Jurkat, Clone E6-1 (cell line): ENCODE results near the gene AKT1.
"Not testable (repeated sequence)": the region's sequence is repeated elsewhere in the genome, so short reads cannot be mapped to it uniquely, and the experiment has no call there.

Experiments
- DNase-seq: peaks from one replicate; pipeline ENCODE4 v3.0.0-alpha.2; 2011; ENCODE audit warnings: low read depth, low spot score
- H3K4me3 ChIP-seq: 2 replicates; pipeline ENCODE4 v1.5.1; 2011; ENCODE audit warnings: mild to moderate bottlenecking, low read length, control low read depth, moderate library complexity

The AKT1 gene

DNA sequence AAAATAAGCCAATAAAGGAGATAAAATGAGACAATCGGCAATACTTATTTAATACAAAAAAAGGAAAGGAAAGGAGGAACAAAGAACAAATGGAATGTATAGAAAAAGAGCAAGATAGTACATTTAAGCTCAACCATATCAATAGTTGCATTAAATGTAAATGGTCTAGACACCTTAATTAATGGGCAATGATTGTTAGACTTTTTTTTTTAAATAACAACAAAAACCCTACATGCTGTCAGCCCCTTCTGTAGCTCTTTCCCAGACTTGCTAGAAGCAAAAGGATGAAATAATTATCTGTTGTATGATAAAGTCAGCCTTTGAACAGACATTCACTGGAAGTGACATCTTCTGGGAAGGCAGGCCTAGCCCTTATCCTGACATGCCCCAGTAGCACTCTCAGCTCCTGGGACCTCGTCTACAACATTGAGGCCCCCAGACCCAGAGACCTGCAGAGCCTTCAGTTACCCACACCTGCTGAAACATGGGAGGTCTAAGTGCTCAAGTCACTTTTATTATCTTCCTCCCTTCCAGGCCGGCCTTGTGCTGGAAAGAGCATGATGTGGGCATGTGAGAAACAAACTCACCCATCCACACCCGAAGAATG lies 29.2 kb downstream of the AKT1 start:
- H3K4me3 ChIP-seq, result no peak overlapping the region
- no peak for DNase-seq

GRCh38 chr14:104765517-104765916 lies 30.0 kb downstream of the AKT1 start:
- DNase-seq, result no peak
- no peak overlapping the region for H3K4me3 ChIP-seq

- no peak for DNase-seq
- H3K4me3 ChIP-seq, result no peak overlapping the region
Observed at GRCh38 chr14:104758981-104759969, 36.3 kb downstream of the AKT1 start.

GRCh38 chr14:104757681-104758392 lies 37.7 kb downstream of the AKT1 start:
- DNase-seq, result no peak
- peak overlapping the region; percentile 97 for H3K4me3 ChIP-seq

DNA sequence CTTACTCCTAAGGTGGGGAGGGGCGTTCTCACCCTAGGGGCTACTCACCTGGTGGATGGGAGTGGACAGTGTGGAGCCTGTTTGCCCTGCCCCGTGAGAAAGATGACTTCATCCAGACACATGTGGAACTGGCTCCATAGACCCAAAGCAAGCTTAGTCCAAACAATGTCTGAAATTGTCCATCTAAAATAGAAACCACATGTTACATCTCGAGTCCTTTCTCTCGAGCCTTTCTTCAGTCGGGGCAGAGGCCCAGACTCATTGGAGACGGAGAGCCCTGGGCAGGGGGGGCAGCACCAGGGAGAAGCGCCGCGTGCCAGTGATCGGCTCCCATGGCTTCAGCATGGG lies 38.3 kb downstream of the AKT1 start:
- DNase-seq, result no peak
- peak overlapping the region; percentile 97 for H3K4me3 ChIP-seq

GRCh38 chr14:104756477-104757237 lies 38.9 kb downstream of the AKT1 start:
- peak; percentile 93 for DNase-seq
- peak overlapping the region; percentile 97 for H3K4me3 ChIP-seq

- H3K4me3 ChIP-seq, result peak overlapping the region; percentile 97
- DNase-seq, result no peak
Observed at GRCh38 chr14:104755621-104756020, 39.9 kb downstream of the AKT1 start.

DNA sequence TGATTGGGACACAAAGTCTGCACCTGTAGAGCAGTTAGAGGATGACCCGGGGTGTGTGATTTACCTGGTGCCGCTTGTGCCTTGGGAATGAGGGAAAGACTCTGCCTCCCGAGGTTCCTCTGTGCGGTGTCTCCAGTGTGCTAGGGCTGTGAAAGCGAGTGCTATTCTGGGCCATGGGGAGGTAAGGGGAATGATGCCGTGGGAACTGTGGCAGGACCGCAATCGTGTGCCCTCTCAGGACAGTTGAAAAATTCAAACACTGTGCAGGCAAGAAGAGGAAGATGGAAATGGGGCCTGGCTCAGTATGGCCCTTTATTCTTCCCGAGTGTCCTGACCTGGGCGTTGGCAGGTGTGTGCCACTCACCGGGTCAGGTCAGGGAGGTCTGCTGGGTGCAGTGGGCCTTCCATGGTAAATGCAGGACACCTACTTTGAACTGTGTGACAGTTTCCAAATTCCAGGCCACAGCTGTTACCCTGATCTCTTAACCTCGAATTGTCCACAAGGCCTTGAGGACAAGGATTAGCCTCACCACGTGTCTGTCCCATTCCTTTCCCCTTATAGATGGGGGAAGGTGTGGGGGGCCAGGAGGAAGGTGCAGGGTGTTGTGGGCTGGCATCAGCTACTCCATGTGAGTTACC lies 41.2 kb downstream of the AKT1 start:
- no peak for DNase-seq
- peak overlapping the region; percentile 97 for H3K4me3 ChIP-seq

GRCh38 chr14:104753528-104754212 lies 41.9 kb downstream of the AKT1 start:
- DNase-seq, result no peak
- H3K4me3 ChIP-seq, result peak overlapping the region; percentile 97

GRCh38 chr14:104752735-104753527 lies 42.6 kb downstream of the AKT1 start, which contains the start of gene SIVA1:
Gene SIVA1 (plus strand): TSS chr14:104753147. CDS start chr14:104753202, 55 bp downstream.
- peak within 1 kb of the TSS; percentile 97 for H3K4me3 ChIP-seq
- DNase-seq, result peak; percentile 99

GRCh38 chr14:104752423-104752734 lies 43.2 kb downstream of the AKT1 start:
- H3K4me3 ChIP-seq, result peak overlapping the region; percentile 70
- DNase-seq, result no peak

DNA sequence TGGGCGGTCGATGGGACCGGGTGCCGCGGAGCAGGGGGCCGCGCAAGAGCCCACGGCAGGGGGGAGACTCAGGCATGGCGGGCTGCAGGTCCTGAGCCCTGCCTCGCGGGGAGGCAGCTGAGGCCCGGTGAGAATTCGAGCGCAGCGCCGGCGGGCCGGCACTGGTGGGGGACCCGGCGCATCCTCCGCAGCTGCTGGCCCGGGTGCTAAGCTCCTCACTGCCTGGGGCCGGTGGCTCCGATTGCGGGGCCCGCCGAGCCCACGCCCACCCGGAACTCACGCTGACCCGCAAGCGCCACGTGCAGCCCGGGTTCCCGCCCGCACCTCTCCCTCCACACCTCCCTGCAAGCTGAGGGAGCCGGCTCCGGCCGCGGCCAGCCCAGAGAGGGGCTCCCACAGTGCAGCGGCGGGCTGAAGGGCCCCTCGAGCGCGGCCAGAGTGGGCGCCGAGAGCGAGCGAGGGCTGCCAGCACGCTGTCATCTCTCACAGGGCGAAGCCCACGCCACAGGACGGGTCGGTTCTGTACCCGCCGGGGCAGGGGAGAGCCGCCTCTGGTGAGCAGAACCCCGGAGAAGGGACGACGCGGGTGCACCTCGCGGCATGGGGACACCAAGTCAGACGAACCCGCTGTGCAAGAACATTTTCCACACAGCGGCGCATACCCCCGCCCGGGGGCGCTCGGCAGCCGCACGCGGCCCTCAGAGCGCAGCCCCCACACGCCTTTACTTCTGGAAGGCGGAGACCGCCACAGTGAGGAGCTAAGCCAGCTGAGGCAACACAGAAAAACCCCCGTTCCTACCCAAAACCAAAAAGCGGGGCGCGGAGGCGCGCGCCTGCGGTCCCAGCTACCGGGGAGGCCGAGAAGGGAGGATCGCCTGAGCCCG lies 43.8 kb downstream of the AKT1 start:
- no peak for DNase-seq
- H3K4me3 ChIP-seq, result peak overlapping the region; percentile 70

GRCh38 chr14:104750753-104751057 lies 44.8 kb downstream of the AKT1 start:
- H3K4me3 ChIP-seq, DNase-seq: not testable (repeated sequence)

DNA sequence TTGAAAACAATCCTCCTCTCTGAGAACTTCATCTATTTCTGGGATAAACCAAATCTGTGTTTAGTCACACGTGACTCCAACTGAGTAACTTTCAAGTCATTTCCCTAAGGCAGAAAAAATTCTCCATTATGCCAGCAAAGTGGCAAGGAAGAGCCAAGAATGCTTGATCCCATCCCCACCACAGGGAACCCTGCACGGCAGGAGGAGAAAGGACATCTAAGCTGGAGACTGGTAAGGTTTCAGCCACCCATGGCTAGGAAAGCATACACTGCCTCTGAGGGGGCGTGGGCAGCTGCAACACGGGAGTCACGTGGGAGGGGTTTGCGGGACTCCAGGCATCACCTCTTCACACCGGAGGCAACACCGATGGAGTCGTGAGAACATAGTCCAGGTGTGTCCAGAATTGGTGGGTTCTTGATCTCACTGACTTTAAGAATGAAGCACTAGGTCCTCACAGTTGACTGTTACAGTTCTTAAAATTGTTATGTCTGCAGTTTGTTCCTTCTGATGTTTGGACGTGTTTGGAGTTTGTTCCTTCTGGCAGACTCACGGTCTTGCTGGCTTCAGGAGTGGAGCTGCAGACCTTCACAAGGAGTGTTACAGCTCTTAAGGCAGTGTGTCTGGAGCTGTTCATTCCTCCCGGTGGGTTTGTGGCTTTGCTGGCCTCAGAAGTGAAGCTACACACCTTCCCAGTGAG lies 45.3 kb downstream of the AKT1 start:
- no peak overlapping the region for H3K4me3 ChIP-seq
- DNase-seq, result no peak

DNA sequence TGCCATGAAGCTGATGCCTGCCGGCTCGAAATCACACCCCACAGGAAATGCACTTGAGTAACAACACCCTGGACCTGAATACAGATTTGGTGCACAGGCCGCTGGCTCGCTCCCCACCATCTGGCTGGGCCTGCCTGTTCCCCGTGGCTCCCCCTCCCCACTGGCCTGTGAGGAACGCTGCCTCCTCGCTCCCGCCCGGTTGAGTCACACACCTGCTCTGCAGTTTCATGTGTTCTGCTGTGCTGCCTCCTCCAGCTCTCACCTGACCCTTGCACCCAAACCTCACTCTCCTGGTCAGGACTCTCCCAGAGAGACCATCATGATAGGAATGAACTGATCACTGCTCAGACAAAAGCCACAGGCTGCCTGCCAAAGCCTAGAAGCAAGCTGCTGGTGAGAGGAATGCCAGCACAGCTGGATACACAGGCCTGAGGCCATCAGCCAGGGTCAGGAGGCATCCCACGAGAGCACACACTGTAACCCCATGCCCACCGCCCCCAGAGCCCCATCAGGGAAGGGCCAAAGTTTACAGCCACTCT lies 46.4 kb downstream of the AKT1 start:
- H3K4me3 ChIP-seq, result no peak overlapping the region
- DNase-seq, result no peak

DNA sequence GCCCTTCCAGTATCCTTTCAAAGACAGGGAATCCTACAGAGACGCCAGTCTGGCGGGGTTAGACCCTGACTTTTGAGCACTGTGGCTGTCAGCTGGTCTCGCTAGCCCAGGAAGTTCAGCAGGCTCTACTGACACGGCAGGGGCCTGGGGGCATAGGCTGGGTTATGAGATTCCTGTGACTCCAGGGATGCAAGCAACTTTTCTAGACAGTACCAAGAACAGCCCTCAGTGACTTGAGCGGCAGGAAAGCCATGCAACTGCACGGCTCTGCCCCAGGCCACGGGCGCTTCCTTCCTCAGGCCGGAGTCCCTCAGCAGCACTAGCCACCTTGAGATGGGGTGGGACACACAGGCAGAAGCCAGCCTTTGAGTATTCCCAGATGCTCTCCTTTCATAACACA lies 47.7 kb downstream of the AKT1 start:
- H3K4me3 ChIP-seq, result no peak overlapping the region

More for the DNA sequence above, 47.7 kb downstream of the AKT1 start:
- DNase-seq, result no peak
